Gastrocnemius medialis (tissue), 4 donors: ENCODE measurements around the gene LAYN.

Experiments used
- POLR2A ChIP-seq, 2 donors: fragments of 450-650 bp; IDR thresholded peaks; one replicate each; pipeline ENCODE4 v1.6.1; 2017; ENCODE audit warnings: antibody characterized with exemption in 2 of 2, mild to moderate bottlenecking in 2 of 2, moderate library complexity in 2 of 2
- TF ChIP-seq, protein P1 (sequence below), 5 experiments: fragments of 450-650 bp in 3 of 5; fragments of 200-600 bp in 2 of 5; sonication (generic) in 2 of 5; IDR thresholded peaks in 4 of 5; conservative IDR thresholded peaks in 1 of 5; 1 replicate in 4 of 5; 2 replicates in 1 of 5; pipeline ENCODE4 v1.5.1; 2016 to 2019; ENCODE audit warnings: antibody characterized with exemption in 5 of 5, mild to moderate bottlenecking in 3 of 5, moderate library complexity in 3 of 5

DNA sequence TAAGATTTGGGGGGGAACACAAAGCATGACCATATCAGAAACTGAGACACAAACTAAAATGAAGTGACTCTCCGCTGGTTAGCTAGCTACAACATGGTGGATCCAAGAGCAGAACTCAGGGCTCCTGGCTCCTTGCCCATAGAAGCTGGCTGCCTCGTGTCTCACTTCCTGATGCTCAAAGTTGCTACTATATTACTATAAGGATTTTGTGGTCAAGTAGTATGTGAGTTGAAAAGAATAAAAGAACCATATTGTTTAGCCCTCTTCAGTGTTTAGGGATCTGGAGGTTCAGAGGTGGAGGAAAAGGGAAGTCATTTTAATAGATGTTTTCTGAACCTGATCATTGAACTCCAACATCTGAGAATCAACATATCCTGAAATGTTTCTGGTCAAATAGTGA is 44.9 kb downstream of the LAYN start:
- TF ChIP-seq, protein P1, sequence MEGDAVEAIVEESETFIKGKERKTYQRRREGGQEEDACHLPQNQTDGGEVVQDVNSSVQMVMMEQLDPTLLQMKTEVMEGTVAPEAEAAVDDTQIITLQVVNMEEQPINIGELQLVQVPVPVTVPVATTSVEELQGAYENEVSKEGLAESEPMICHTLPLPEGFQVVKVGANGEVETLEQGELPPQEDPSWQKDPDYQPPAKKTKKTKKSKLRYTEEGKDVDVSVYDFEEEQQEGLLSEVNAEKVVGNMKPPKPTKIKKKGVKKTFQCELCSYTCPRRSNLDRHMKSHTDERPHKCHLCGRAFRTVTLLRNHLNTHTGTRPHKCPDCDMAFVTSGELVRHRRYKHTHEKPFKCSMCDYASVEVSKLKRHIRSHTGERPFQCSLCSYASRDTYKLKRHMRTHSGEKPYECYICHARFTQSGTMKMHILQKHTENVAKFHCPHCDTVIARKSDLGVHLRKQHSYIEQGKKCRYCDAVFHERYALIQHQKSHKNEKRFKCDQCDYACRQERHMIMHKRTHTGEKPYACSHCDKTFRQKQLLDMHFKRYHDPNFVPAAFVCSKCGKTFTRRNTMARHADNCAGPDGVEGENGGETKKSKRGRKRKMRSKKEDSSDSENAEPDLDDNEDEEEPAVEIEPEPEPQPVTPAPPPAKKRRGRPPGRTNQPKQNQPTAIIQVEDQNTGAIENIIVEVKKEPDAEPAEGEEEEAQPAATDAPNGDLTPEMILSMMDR (IDR thresholded peaks at IDR 0.05 in 4 of 5, conservative IDR thresholded peaks at IDR 0.05 in 1 of 5) = no peak
- no peak for TF ChIP-seq POLR2A (IDR thresholded peaks at IDR 0.05)
